Duodenal mucosa (tissue), 2 donors: ENCODE measurements around the gene POLR1F.

Source experiments
- H3K27ac ChIP-seq: one replicate; pipeline ENCODE4 v1.7.0; 2013; ENCODE audit warnings: low read depth, low read length
- H3K27me3 ChIP-seq, 2 donors: one replicate each; pipeline ENCODE4 v1.7.0; 2013; ENCODE audit warnings: low read length in 2 of 2, control low read depth in 1 of 2; ENCODE audit not compliant: insufficient read depth in 2 of 2, control insufficient read depth in 1 of 2
- H3K36me3 ChIP-seq, 2 donors: one replicate each; pipeline ENCODE4 v1.7.0; 2013; ENCODE audit warnings: low read length in 2 of 2, control low read depth in 1 of 2; ENCODE audit not compliant: insufficient read depth in 2 of 2, control insufficient read depth in 1 of 2
- H3K4me1 ChIP-seq, 2 donors: one replicate each; pipeline ENCODE4 v1.7.0; 2013; ENCODE audit warnings: low read length in 2 of 2, control low read depth in 1 of 2; ENCODE audit not compliant: insufficient read depth in 2 of 2, control insufficient read depth in 1 of 2
- H3K4me3 ChIP-seq, 2 donors: one replicate each; pipeline ENCODE4 v1.7.0; 2013; ENCODE audit warnings: low read length in 2 of 2, low read depth in 1 of 2
- H3K9ac ChIP-seq, 2 donors: one replicate each; pipeline ENCODE4 v1.7.0; 2013; ENCODE audit warnings: low read length in 2 of 2, low read depth in 1 of 2
- H3K9me3 ChIP-seq, 2 donors: one replicate each; pipeline ENCODE4 v1.7.0; 2013; ENCODE audit warnings: low read length in 2 of 2, control low read depth in 1 of 2; ENCODE audit not compliant: control insufficient read depth in 1 of 2

POLR1F gene

DNA sequence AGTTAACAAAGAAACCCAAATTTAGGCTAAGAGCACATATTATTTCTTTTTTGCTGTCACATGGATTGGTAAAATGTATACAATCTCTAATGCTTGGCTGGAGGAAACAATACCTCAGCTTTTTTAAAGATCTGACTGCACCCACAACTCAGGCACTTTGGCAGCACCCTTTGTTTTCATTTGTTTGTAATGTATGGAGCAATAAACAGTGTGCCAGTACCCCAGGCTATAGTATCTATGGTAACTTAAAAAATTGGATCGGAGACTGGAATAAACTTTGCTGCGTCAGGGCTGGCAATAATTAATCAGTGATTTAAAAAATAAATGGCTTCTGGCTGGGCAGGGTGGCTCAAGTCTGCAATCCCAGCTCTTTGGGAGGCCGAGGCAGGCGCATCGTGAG, 27.2 kb downstream of the POLR1F start:
- Histone ChIP-seq H3K36me3 (no peaks in the 10 kb centered on the region), H3K9me3 (no peaks in the 10 kb centered on the region), H3K4me1 (no peaks in the 10 kb centered on the region)

DNA sequence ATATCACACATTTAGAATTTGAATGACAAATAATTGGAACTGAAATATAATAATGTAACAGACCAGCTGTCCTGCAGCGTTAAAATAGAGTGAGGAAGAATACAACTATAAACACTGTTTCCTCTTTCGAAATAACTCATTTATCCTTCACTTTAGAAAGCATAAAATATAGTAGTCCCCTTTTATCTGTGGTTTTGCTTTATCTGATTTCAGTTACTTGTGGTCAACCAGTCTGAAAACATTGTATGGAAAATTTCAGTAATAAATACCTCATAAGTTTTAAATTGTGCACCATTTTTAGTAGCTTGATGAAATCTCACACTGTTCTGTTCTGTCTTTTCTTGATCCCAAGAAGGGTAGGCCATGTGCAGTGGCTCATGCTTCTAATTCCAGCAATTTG, 31.7 kb downstream of the POLR1F start:
- H3K27ac ChIP-seq: no peak overlapping the region
- no peaks in the 10 kb centered on the region for H3K27me3 ChIP-seq
- H3K4me1 ChIP-seq: no peaks in the 10 kb centered on the region
- no peaks in the 10 kb centered on the region for H3K36me3 ChIP-seq
- no peaks in the 10 kb centered on the region for H3K9me3 ChIP-seq
- no peak overlapping the region for H3K4me3 ChIP-seq
- H3K9ac ChIP-seq: no peak overlapping the region

More for the DNA sequence above, 27.2 kb downstream of the POLR1F start:
- Histone ChIP-seq H3K9ac (no peak overlapping the region), H3K27ac (no peak overlapping the region), H3K4me3 (no peak overlapping the region), H3K27me3 (no peaks in the 10 kb centered on the region)

DNA sequence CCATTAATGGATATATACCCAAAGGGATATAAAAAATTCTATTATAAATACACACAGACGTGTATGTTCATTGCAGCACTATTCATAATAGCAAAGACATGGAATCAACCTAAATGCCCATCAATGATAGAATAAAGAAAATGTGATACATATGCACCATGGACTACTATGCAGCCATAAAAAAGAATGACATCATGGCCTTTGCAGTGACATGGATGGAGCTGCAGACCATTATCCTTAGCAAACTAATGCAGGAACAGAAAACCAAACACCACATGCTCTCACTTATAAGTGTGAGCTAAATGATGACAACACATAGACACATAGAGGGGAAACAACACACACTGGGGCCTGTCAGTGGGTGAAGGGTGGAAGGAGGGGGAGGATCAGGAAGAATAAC, 33.0 kb downstream of the POLR1F start:
- H3K9ac ChIP-seq: no peak overlapping the region
- H3K9me3 ChIP-seq: no peaks in the 10 kb centered on the region

DNA sequence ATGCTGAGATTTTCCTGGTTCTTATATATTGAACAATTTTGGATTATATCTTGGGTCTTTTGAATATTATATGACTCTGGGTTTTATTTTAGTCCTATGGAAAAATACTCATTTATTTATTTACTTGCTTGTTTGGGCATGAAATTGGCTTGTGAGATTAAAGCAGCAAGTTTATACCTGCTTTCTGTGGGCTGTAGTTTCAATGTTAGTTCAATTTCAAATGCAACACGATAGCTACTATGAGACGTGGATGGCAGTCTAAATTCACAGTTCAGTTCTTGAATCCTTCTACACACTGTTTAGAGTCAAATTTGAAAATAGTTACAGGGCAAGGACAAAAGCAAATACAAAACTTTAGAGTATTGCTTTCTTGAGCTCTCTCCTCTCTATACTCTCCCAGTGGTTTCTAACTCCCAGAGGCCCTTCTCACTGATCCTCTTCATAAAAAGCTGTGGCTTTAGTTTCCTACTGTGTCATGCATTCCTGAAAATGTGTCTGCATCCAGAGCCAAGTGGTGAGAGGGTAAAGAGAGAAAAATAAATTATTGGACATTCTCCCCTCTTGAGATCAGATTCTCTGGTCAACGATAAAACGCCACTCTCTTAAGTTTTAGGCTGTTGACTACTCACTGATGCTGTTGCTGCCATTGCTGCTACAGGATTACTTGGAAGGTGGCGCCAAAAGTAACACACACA, 34.4 kb downstream of the POLR1F start:
- Histone ChIP-seq H3K27me3 (no peaks in the 10 kb centered on the region), H3K27ac (no peak overlapping the region), H3K9me3 (no peaks in the 10 kb centered on the region), H3K9ac (no peak overlapping the region), H3K36me3 (no peaks in the 10 kb centered on the region), H3K4me3 (no peak overlapping the region), H3K4me1 (no peaks in the 10 kb centered on the region)

More for the DNA sequence above, 33.0 kb downstream of the POLR1F start:
- Histone ChIP-seq H3K4me3 (no peak overlapping the region), H3K27me3 (no peaks in the 10 kb centered on the region), H3K4me1 (no peaks in the 10 kb centered on the region), H3K36me3 (no peaks in the 10 kb centered on the region), H3K27ac (no peak overlapping the region)

DNA sequence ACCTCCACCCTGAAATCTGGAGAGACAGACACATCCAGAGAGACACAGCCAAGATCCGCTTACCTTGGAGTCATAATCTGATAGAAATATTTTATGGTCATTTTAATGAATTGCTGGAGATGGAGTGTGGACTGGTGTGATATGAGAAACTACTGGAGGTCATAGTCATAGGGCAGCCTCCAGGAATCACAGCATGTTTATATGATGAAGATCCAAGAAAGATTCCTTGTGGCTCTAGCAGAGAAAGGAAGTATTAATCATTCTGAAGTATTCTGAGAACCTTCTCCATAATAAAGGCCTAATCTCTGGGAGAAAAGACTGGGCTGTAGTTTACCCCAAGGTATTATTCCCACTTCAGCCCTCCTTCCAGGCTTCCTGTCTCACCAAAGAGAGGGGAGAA, 38.0 kb downstream of the POLR1F start:
- no peak overlapping the region for H3K4me3 ChIP-seq
- no peaks in the 10 kb centered on the region for H3K36me3 ChIP-seq
- H3K9ac ChIP-seq: no peak overlapping the region
- no peak overlapping the region for H3K27ac ChIP-seq
- no peaks in the 10 kb centered on the region for H3K27me3 ChIP-seq
- H3K9me3 ChIP-seq: no peaks in the 10 kb centered on the region
- H3K4me1 ChIP-seq: no peaks in the 10 kb centered on the region

DNA sequence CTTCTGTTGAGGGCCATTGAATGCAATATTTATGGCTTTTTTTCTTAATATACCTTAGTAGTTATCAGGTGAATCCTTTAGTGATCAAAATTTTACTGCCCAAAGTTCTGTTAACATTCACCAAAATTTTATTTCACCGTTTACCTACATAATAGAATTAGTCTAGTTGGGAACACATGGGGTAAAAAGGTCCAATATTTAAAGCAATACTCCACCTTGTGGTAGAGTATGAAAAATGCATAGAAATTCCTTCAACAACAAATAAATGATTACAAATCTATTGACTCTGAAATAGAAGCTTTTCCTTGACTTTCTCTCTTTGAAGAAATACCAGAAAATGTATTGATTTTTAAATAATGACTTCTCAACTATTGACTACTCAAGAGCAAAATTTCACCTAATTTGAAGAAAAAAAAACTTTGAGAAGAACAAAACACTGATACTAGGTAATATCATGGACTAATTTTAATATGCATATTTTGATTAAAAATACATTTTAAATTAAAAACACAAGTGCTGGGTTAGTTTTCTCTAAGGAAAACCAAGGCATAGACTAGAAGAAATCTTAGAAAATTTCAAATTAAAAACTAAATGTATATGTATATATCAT, 43.3 kb downstream of the POLR1F start:
- no peak overlapping the region for H3K4me3 ChIP-seq
- H3K4me1 ChIP-seq: no peaks in the 10 kb centered on the region
- H3K9ac ChIP-seq: no peak overlapping the region
- H3K27ac ChIP-seq: no peak overlapping the region
- H3K9me3 ChIP-seq: no peaks in the 10 kb centered on the region
- H3K27me3 ChIP-seq: no peaks in the 10 kb centered on the region
- H3K36me3 ChIP-seq: no peaks in the 10 kb centered on the region

DNA sequence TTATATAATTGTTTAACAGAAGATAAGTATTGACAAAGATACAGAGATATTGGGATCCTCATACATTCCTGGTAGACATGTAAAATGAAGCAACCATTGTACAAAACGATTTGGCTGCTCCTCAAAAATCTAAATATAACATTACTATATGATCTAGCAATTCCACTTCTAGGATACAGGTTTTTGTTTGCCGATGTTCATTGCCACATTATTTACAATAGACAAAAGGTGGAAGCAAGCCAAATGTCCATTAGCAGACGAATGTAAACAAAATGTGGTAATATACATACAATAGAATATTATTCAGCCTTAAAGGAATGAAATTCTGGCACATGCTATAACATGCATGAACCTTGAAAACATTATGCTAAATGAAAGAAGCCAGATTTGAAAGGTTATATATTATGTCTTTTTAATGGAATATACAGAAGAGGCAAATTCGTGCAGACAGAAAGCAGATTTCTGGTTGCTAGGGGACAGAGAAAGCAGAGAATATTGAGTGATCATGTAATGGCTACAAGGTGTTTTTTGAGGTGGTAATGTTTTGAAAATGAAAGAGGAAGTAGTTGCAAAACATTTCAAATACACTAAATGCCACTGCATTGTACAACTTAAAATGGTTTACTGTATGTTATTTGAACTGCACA, 44.9 kb downstream of the POLR1F start:
- Histone ChIP-seq H3K4me3 (no peak overlapping the region), H3K9me3 (no peaks in the 10 kb centered on the region), H3K27me3 (no peaks in the 10 kb centered on the region), H3K9ac (no peak overlapping the region), H3K36me3 (no peaks in the 10 kb centered on the region), H3K27ac (no peak overlapping the region), H3K4me1 (no peaks in the 10 kb centered on the region)

DNA sequence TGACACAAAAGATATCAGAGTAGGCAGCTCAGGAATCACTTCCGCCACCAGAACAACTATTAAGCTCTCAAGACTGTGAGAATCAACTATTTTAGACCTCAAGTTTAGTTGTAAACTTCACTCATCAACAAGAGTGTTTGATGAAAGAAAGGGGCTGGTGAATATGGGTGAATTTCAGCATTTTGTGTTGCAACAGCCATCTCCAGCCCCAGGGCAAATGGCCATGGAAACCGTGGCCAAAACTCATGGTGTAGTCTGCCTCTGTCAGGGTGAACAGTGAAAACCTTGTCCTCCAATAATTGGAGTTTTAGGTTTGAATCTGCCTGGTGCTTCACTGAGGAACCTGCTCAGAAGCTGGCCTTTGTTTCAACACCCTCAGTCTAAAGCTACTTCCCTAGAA, 60.0 kb downstream of the POLR1F start:
- H3K4me1 ChIP-seq: no peaks in the 10 kb centered on the region
- no peaks in the 10 kb centered on the region for H3K36me3 ChIP-seq
- no peak overlapping the region for H3K9ac ChIP-seq
- no peak overlapping the region for H3K4me3 ChIP-seq
- H3K27ac ChIP-seq: no peak overlapping the region
- H3K9me3 ChIP-seq: peaks cover 2 to 3% of the 10 kb centered on the region in 2 donors
- H3K27me3 ChIP-seq: no peaks in the 10 kb centered on the region
